HCT116 (cell line): ENCODE results near the gene KLHL40. TPM values are rescaled to one million over a fixed set of nuclear protein-coding genes. Genes with fewer than 3 reads are reported as not detected.

Experiments
- ATAC-seq: fragments of 200-7000 bp; cut with Tn5 transposase; 2 replicates; pipeline ENCODE4 v1.9.1; 2020; ENCODE audit warnings: mild to moderate bottlenecking, moderate library complexity
- BruUV-seq: library from RNA; stranded (reverse); fragments of 400-500 nt; replicated peaks from 2 replicates; lab custom pipeline; 2021; lab: Mats Ljungman, UMichigan
- CTCF ChIA-PET: fragments of 300-600 bp; sonication (Branson Sonifier 250); formaldehyde crosslinking; loops from one replicate; lab custom pipeline; 2021; ENCODE audit warnings: antibody characterized with exemption; lab: Charles Lee
- POLR2A ChIA-PET: fragments of 300-600, 350-600 bp; sonication (Branson Sonifier 250); formaldehyde crosslinking; loops from one replicate; lab custom pipeline; 2021; ENCODE audit warnings: antibody characterized with exemption; lab: Charles Lee
- RAD21 ChIA-PET, 2 experiments: fragments of 300-600 bp; sonication (Branson Sonifier 250); formaldehyde crosslinking; loops; one replicate each; lab custom pipeline; 2023; ENCODE audit warnings: low total read pairs in 2 of 2; ENCODE audit not compliant: uncharacterized antibody in 2 of 2, unreplicated experiment in 2 of 2, low non-redundant PET in 1 of 2; lab: Charles Lee
- DNase-seq: peaks from one replicate; pipeline ENCODE4 v3.0.0-alpha.2; 2010; ENCODE audit warnings: low read depth, low spot score
- H2AFZ ChIP-seq: fragments of 200-600 bp; shearing (Covaris generic), sonication (generic); 2 replicates; pipeline ENCODE4 v1.6.1; 2017; ENCODE audit warnings: low read depth, mixed run types, mixed read lengths, antibody characterized with exemption, low read length; ENCODE audit not compliant: poor library complexity, severe bottlenecking
- H3K27ac ChIP-seq: 2 replicates; pipeline ENCODE4 v1.5.1; 2012; ENCODE audit warnings: low read depth, low read length
- H3K27me3 ChIP-seq: fragments of 200-600 bp; sonication (generic); 2 replicates; pipeline ENCODE4 v1.6.1; 2016; ENCODE audit warnings: mixed run types, low read length, mixed read lengths; ENCODE audit not compliant: insufficient read depth
- H3K36me3 ChIP-seq, 2 experiments: fragments of 200-500 bp in 1 of 2; fragments of 200-600 bp in 1 of 2; sonication (Bioruptor generic) in 1 of 2; sonication (generic) in 1 of 2; 2 replicates each; pipeline versions ENCODE4 v1.5.1 to v1.6.1; 2014 to 2016; ENCODE audit warnings: low read length in 2 of 2, inconsistent platforms in 1 of 2, mixed read lengths in 1 of 2, mixed run types in 1 of 2; ENCODE audit not compliant: insufficient read depth in 2 of 2, control insufficient read depth in 1 of 2
- H3K4me1 ChIP-seq, 2 experiments: fragments of 200-600 bp in 1 of 2; sonication (generic) in 1 of 2; 2 replicates each; pipeline versions ENCODE4 v1.5.1 to v1.6.1; 2012 to 2017; ENCODE audit warnings: low read length in 2 of 2, inconsistent platforms in 1 of 2, mild to moderate bottlenecking in 1 of 2, mixed read lengths in 1 of 2, mixed run types in 1 of 2, moderate library complexity in 1 of 2; ENCODE audit not compliant: insufficient read depth in 2 of 2, control insufficient read depth in 1 of 2
- H3K4me2 ChIP-seq: fragments of 200-600 bp; sonication (generic); 2 replicates; pipeline ENCODE4 v1.6.1; 2017; ENCODE audit warnings: mixed run types, low read length, mixed read lengths
- H3K4me3 ChIP-seq, 2 experiments: fragments of 200-600 bp in 1 of 2; sonication (generic) in 1 of 2; replicated peaks in 1 of 2; 2 replicates each; pipeline ENCODE4 v1.5.1; 2011 to 2016; ENCODE audit warnings: low read length in 2 of 2, control low read depth in 1 of 2, low read depth in 1 of 2, mild to moderate bottlenecking in 1 of 2, mixed read lengths in 1 of 2, mixed run types in 1 of 2
- H3K79me2 ChIP-seq: fragments of 200-600 bp; sonication (generic); 2 replicates; pipeline ENCODE4 v1.6.1; 2017; ENCODE audit warnings: mild to moderate bottlenecking, mixed run types, low read length, moderate library complexity, mixed read lengths; ENCODE audit not compliant: insufficient read depth
- H3K9ac ChIP-seq: fragments of 200-600 bp; sonication (generic); 2 replicates; pipeline ENCODE4 v1.6.1; 2016; ENCODE audit warnings: low read length, mixed read lengths
- H3K9me2 ChIP-seq: fragments of 200-600 bp; sonication (generic), shearing (Covaris generic); 2 replicates; pipeline ENCODE4 v1.6.1; 2017; ENCODE audit warnings: mixed run types, mild to moderate bottlenecking, moderate library complexity; ENCODE audit not compliant: insufficient read depth
- H3K9me3 ChIP-seq, 2 experiments: fragments of 200-500 bp in 1 of 2; fragments of 200-600 bp in 1 of 2; sonication (Bioruptor generic) in 1 of 2; sonication (generic) in 1 of 2; 2 replicates each; pipeline ENCODE4 v1.6.1; 2014 to 2017; ENCODE audit warnings: low read length in 2 of 2, mixed read lengths in 2 of 2, inconsistent platforms in 1 of 2, low read depth in 1 of 2, mild to moderate bottlenecking in 1 of 2, mixed run types in 1 of 2, moderate library complexity in 1 of 2; ENCODE audit not compliant: control insufficient read depth in 1 of 2, insufficient read depth in 1 of 2
- H4K20me1 ChIP-seq: fragments of 200-600 bp; sonication (generic), shearing (Covaris generic); 2 replicates; pipeline ENCODE4 v1.6.1; 2017; ENCODE audit warnings: mixed run types, mild to moderate bottlenecking, moderate library complexity; ENCODE audit not compliant: insufficient read depth
- CBX3 ChIP-seq: IDR thresholded peaks from 2 replicates; pipeline ENCODE4 v1.6.1; 2012; ENCODE audit warnings: low read depth
- CEBPB ChIP-seq: IDR thresholded peaks from 2 replicates; pipeline ENCODE4 v1.6.1; 2012; ENCODE audit warnings: low read depth
- EZH2 ChIP-seq: fragments of 200-600 bp; sonication (generic); IDR thresholded peaks from 2 replicates; pipeline ENCODE4 v1.6.1; 2017; ENCODE audit warnings: antibody characterized with exemption, mixed run types
- EZH2phosphoT487 ChIP-seq: fragments of 200-600 bp; IDR thresholded peaks from 2 replicates; pipeline ENCODE4 v1.6.1; 2018; ENCODE audit warnings: antibody characterized with exemption, borderline replicate concordance
- RAD21 ChIP-seq: IDR thresholded peaks from 2 replicates; pipeline ENCODE4 v1.6.1; 2012; ENCODE audit warnings: low read depth, mild to moderate bottlenecking
- SP1 ChIP-seq: IDR thresholded peaks from 2 replicates; pipeline ENCODE4 v1.6.1; 2012; ENCODE audit warnings: low read depth
- TCF7L2 ChIP-seq: IDR thresholded peaks from 2 replicates; pipeline ENCODE4 v1.7.0; 2011; ENCODE audit warnings: borderline replicate concordance, inconsistent platforms; ENCODE audit not compliant: insufficient read depth, insufficient read length; ENCODE audit errors: extremely low read depth
- YY1 ChIP-seq: IDR thresholded peaks from 2 replicates; pipeline ENCODE4 v1.6.1; 2011; ENCODE audit warnings: low read length, low read depth, moderate library complexity, mild to moderate bottlenecking; ENCODE audit not compliant: insufficient replicate concordance; ENCODE audit errors: extremely low read depth
- intact Hi-C: fragments of 100-400 bp; cut with micrococcal nuclease; formaldehyde crosslinking; loops from 2 replicates; pipeline ENCODE4 v1.10.0; 2022
- total RNA-seq: library from RNA; stranded (reverse); gene quantifications from one replicate; pipeline ENCODE4 v1.2.1, GENCODE V29; 2021; ENCODE audit not compliant: unreplicated experiment
- TF ChIP-seq, protein P1 (sequence below), 3 experiments: fragments of 200-600 bp in 1 of 3; sonication (generic) in 1 of 3; IDR thresholded peaks in 2 of 3; conservative IDR thresholded peaks in 1 of 3; 2 replicates each; pipeline ENCODE4 v1.5.1; 2012 to 2017; ENCODE audit warnings: low read depth in 2 of 3, low read length in 2 of 3, antibody characterized with exemption in 1 of 3, borderline replicate concordance in 1 of 3, control low read depth in 1 of 3, mild to moderate bottlenecking in 1 of 3, mixed read lengths in 1 of 3, mixed run types in 1 of 3, moderate library complexity in 1 of 3; ENCODE audit not compliant: insufficient read depth in 1 of 3
- TF ChIP-seq, protein P2 (sequence below): IDR thresholded peaks from 2 replicates; pipeline ENCODE4 v1.6.1; 2011; ENCODE audit warnings: mild to moderate bottlenecking, low read length, moderate library complexity; ENCODE audit not compliant: insufficient replicate concordance; ENCODE audit errors: extremely low read depth
- TF ChIP-seq, protein P3 (sequence below): IDR thresholded peaks from 2 replicates; pipeline ENCODE4 v1.6.1; 2012; ENCODE audit warnings: low read depth
- TF ChIP-seq, protein P4 (sequence below): IDR thresholded peaks from 2 replicates; pipeline ENCODE4 v1.6.1; 2012

The KLHL40 gene
- total RNA-seq, 1 experiment from 2014 or later: not detected

DNA sequence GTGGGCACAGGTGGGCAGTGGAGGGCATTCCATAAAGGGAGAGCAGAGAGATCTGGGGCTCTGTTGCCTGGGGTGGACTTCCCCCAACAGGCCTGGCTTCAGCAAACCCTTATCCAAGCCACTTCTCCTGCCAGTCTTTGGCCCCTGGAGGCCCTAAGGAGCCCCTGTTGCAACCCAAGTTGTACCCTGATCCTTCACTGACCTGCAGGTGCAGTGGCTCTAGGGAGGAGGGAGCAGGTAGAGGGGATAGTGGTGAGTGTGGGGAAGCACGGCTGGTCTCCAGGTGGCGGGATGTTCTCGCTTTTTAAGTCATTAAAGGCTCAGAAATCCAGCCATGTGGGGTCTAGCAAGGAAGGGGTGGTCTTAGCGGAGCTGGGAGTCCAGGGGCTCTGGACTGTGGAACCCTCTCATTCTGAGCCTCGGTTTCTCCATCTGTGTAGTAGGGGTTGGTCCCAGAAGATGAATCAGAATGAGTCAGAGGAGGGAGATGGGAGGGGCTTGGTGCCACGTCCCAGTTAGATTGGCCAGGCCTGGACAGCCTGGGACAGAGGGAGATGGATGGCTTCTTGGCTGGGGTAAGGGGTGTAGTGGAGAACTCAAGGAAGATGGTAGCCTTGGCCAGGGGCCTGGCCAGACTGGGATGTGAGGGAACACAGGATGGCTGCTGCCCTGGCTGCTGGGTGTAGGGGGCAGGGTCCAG is 29.2 kb upstream of the KLHL40 start:
- intact Hi-C loops: no loop called here
- peaks cover 37 to 52% of the 10 kb centered on the region in 2 experiments for H3K4me1 ChIP-seq
- no peaks in the 10 kb centered on the region for H3K27me3 ChIP-seq
- ChIA-PET POLR2A (no interaction called here), RAD21 (no interaction called here), CTCF (interaction anchor here (1.1 kb wide), 1 partner anchor 90 kb away, joined by 4 read pairs; no protein-coding TSS in a partner anchor)
- H3K9me2 ChIP-seq: no peaks in the 10 kb centered on the region
- H2AFZ ChIP-seq: no peak overlapping the region
- no peak for DNase-seq
- TF ChIP-seq YY1 (no peak), EZH2phosphoT487 (no peak), CEBPB (no peak), SP1 (no peak), EZH2 (no peak), TCF7L2 (no peak), RAD21 (no peak), CBX3 (no peak)
- TF ChIP-seq, protein P1, sequence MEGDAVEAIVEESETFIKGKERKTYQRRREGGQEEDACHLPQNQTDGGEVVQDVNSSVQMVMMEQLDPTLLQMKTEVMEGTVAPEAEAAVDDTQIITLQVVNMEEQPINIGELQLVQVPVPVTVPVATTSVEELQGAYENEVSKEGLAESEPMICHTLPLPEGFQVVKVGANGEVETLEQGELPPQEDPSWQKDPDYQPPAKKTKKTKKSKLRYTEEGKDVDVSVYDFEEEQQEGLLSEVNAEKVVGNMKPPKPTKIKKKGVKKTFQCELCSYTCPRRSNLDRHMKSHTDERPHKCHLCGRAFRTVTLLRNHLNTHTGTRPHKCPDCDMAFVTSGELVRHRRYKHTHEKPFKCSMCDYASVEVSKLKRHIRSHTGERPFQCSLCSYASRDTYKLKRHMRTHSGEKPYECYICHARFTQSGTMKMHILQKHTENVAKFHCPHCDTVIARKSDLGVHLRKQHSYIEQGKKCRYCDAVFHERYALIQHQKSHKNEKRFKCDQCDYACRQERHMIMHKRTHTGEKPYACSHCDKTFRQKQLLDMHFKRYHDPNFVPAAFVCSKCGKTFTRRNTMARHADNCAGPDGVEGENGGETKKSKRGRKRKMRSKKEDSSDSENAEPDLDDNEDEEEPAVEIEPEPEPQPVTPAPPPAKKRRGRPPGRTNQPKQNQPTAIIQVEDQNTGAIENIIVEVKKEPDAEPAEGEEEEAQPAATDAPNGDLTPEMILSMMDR (IDR thresholded peaks at IDR 0.05 in 2 of 3, conservative IDR thresholded peaks at IDR 0.05 in 1 of 3; ENCODE audit: borderline replicate concordance in 1 of 3, insufficient read depth in 1 of 3, low read depth in 2 of 3, low read length in 2 of 3): no peak
- TF ChIP-seq, protein P2, sequence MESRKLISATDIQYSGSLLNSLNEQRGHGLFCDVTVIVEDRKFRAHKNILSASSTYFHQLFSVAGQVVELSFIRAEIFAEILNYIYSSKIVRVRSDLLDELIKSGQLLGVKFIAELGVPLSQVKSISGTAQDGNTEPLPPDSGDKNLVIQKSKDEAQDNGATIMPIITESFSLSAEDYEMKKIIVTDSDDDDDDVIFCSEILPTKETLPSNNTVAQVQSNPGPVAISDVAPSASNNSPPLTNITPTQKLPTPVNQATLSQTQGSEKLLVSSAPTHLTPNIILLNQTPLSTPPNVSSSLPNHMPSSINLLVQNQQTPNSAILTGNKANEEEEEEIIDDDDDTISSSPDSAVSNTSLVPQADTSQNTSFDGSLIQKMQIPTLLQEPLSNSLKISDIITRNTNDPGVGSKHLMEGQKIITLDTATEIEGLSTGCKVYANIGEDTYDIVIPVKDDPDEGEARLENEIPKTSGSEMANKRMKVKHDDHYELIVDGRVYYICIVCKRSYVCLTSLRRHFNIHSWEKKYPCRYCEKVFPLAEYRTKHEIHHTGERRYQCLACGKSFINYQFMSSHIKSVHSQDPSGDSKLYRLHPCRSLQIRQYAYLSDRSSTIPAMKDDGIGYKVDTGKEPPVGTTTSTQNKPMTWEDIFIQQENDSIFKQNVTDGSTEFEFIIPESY: no peak
- TF ChIP-seq, protein P3, sequence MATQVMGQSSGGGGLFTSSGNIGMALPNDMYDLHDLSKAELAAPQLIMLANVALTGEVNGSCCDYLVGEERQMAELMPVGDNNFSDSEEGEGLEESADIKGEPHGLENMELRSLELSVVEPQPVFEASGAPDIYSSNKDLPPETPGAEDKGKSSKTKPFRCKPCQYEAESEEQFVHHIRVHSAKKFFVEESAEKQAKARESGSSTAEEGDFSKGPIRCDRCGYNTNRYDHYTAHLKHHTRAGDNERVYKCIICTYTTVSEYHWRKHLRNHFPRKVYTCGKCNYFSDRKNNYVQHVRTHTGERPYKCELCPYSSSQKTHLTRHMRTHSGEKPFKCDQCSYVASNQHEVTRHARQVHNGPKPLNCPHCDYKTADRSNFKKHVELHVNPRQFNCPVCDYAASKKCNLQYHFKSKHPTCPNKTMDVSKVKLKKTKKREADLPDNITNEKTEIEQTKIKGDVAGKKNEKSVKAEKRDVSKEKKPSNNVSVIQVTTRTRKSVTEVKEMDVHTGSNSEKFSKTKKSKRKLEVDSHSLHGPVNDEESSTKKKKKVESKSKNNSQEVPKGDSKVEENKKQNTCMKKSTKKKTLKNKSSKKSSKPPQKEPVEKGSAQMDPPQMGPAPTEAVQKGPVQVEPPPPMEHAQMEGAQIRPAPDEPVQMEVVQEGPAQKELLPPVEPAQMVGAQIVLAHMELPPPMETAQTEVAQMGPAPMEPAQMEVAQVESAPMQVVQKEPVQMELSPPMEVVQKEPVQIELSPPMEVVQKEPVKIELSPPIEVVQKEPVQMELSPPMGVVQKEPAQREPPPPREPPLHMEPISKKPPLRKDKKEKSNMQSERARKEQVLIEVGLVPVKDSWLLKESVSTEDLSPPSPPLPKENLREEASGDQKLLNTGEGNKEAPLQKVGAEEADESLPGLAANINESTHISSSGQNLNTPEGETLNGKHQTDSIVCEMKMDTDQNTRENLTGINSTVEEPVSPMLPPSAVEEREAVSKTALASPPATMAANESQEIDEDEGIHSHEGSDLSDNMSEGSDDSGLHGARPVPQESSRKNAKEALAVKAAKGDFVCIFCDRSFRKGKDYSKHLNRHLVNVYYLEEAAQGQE: no peak
- TF ChIP-seq, protein P4, sequence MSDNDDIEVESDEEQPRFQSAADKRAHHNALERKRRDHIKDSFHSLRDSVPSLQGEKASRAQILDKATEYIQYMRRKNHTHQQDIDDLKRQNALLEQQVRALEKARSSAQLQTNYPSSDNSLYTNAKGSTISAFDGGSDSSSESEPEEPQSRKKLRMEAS: no peak
- no peak overlapping the region for H3K4me3 ChIP-seq
- no peaks in the 10 kb centered on the region for H3K36me3 ChIP-seq
- ATAC-seq: no peak
- peak overlapping the region; percentile 86; the same call in 1 of the 2 replicates for H3K9ac ChIP-seq
- BruUV-seq: no TSS peak
- peaks cover 16% of the 10 kb centered on the region; the same call in 1 of the 2 replicates for H3K79me2 ChIP-seq
- peak overlapping the region; percentile 99 for H3K4me2 ChIP-seq
- H4K20me1 ChIP-seq: no peaks in the 10 kb centered on the region
- peak overlapping the region; percentile 84; the same call in 1 of the 2 replicates for H3K27ac ChIP-seq
- no peaks in the 10 kb centered on the region for H3K9me3 ChIP-seq
